Keratinocyte (primary cell): ENCODE results near the gene BFSP1.

Experiments
- CTCF ChIP-seq, 3 experiments: IDR thresholded peaks in 1 of 3; conservative IDR thresholded peaks in 1 of 3; optimal IDR thresholded peaks in 1 of 3; 2 replicates in 2 of 3; 3 replicates in 1 of 3; pipeline versions ENCODE3 to v1.5.1; 2011; ENCODE audit warnings: low read length in 3 of 3, mild to moderate bottlenecking in 3 of 3, moderate library complexity in 2 of 3, control low read depth in 1 of 3, inconsistent platforms in 1 of 3; ENCODE audit not compliant: insufficient read depth in 2 of 3; ENCODE audit errors: extremely low read depth in 1 of 3
- EZH2 ChIP-seq: IDR thresholded peaks from one replicate; pipeline ENCODE4 v1.6.1; 2012; ENCODE audit warnings: inconsistent platforms, mild to moderate bottlenecking, low read length, moderate library complexity

- TF ChIP-seq CTCF (optimal IDR thresholded peaks at IDR 0.05 in 1 of 3, IDR thresholded peaks at IDR 0.05 in 1 of 3, conservative IDR thresholded peaks at IDR 0.05 in 1 of 3; ENCODE audit: extremely low read depth in 1 of 3, insufficient read depth in 2 of 3, low read length in 3 of 3) (no peak), EZH2 (no peak)
Measured at GRCh38 chr20:17511401-17511800, 19.8 kb downstream of the BFSP1 start.
